A673 (cell line): ENCODE measurements around the gene TSPYL2.

Experiments
- EZH2 ChIP-seq: fragments of 200-600 bp; sonication (generic); IDR thresholded peaks from 2 replicates; pipeline ENCODE4 v1.6.1; 2017; ENCODE audit warnings: borderline replicate concordance, low read depth, mild to moderate bottlenecking, mixed read lengths, antibody characterized with exemption, low read length; ENCODE audit not compliant: poor library complexity, severe bottlenecking
- TF ChIP-seq, protein P1 (sequence below): fragments of 300-800, 200-600 bp; sonication (generic); conservative IDR thresholded peaks from 2 replicates; pipeline ENCODE4 v1.5.1; 2017; ENCODE audit warnings: low read depth, mild to moderate bottlenecking, antibody characterized with exemption, low read length, moderate library complexity, mixed read lengths

DNA sequence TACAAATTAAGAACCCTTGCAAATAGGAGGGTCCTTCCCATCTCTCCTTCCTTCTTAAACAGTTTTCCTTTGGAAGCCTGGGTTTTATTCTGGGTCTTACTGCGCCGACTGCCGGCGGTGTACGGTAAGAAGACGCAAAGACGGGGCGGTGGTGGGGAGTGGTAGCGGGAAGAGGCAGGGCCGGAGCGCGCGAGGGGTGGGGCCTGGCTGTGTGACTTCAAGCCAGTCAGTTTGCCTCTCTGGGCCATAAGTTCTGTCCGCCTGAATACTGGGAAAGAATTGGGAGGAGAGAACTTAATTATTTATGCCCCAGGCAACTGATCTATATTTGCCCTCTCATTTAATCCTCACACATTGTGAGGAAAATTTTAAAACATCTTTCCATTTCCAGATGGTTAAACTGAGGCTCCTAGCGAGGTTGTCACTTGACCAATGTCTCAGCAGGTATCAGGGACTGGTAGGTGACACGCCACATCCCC is 11.0 kb downstream of the TSPYL2 start:
- TF ChIP-seq, protein P1, sequence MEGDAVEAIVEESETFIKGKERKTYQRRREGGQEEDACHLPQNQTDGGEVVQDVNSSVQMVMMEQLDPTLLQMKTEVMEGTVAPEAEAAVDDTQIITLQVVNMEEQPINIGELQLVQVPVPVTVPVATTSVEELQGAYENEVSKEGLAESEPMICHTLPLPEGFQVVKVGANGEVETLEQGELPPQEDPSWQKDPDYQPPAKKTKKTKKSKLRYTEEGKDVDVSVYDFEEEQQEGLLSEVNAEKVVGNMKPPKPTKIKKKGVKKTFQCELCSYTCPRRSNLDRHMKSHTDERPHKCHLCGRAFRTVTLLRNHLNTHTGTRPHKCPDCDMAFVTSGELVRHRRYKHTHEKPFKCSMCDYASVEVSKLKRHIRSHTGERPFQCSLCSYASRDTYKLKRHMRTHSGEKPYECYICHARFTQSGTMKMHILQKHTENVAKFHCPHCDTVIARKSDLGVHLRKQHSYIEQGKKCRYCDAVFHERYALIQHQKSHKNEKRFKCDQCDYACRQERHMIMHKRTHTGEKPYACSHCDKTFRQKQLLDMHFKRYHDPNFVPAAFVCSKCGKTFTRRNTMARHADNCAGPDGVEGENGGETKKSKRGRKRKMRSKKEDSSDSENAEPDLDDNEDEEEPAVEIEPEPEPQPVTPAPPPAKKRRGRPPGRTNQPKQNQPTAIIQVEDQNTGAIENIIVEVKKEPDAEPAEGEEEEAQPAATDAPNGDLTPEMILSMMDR = peak; percentile 69
- TF ChIP-seq EZH2 = no peak
